ENCODE data around the gene SPACA4.

DNA sequence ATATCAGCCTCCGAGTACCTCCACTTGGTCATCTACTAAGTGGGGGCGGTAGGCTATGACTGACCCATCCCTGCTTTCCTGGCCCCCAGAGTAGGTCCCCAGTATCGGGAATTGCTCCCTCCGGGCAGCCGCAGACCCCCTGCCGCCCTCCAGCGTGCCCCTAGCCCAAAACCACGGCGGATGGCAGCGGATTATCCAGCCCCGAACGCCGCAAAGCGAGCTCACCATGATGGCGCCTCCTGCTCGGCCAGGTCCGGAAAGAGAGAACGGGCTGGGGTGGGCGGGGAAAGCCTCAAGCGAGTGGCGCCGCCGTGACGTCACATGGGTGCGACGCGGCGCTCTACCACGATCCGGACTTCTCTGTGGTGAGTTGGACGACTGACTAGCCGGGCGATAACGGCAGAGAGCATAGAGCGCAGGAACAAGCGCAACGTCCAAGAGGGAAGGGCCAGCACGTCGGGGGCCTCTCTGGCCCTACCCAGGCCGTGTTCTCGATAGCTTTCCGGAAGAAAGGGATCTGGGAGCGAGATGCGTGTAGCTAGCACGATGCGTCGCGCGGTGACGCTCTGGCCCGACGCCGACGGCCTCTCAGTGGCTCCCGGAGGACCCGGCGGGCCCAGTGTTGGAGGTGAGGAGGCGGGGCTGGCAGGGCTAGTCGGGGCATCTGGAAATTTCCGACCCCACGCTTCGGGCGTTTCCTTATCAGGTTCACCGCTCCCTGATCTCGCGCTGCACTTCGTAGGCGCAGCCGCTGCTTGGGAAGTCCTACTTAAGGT lies 12.6 kb downstream of the SPACA4 start, which contains the start of the genes RPL18 and SPHK2:
- TF ChIP-seq, protein P1, sequence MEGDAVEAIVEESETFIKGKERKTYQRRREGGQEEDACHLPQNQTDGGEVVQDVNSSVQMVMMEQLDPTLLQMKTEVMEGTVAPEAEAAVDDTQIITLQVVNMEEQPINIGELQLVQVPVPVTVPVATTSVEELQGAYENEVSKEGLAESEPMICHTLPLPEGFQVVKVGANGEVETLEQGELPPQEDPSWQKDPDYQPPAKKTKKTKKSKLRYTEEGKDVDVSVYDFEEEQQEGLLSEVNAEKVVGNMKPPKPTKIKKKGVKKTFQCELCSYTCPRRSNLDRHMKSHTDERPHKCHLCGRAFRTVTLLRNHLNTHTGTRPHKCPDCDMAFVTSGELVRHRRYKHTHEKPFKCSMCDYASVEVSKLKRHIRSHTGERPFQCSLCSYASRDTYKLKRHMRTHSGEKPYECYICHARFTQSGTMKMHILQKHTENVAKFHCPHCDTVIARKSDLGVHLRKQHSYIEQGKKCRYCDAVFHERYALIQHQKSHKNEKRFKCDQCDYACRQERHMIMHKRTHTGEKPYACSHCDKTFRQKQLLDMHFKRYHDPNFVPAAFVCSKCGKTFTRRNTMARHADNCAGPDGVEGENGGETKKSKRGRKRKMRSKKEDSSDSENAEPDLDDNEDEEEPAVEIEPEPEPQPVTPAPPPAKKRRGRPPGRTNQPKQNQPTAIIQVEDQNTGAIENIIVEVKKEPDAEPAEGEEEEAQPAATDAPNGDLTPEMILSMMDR (IDR thresholded peaks at IDR 0.05), result no peak
- peak; percentile 90 to 94 for TF ChIP-seq POLR2A (IDR thresholded peaks at IDR 0.05)
